ENCODE measurements around the gene KLK11.

DNA sequence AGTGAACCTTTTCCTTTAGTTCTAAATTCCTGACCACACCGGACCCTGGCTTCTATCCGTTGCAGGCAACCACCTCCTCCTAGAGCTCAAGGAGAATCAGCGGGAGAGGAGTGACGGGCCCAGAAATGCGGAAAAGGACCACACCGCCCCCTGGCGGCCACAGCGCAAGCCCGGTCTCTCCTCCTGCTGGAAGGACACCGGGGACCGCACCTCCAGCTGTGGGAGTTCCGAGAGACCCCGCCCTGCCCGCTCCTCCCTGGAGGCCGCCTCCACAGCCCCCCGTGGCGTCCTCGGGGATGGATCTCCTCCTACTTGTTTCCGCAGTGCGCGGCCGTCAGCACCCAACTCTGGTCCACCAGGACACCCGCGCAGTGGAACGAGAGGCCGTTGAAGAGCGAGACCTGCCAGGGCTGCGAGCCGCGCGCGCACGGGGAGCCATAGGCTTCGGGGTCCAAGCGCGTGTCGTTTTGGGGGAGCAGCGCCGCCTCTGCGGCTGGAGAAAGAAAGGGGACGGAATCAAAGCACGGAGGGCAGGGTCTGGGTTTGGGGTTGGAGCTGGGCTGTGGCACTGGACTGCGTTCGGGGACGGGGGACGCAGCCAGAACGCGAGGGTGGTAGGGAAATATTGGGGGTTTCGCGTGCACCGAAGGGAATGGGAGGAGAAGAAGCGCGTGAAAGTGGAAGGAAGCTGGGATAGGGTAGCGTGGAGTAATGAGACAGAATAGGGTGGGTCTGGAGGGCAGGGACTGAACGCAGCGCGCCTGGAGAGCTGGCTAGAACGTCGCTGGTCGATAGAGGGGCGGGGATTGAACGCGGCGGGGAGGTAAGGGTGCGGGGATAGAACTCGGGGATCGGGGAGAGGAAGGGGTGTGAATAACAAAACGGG, 9.4 kb downstream of the KLK11 start:
- TF ChIP-seq POLR2A (IDR thresholded peaks at IDR 0.05) (no peak), POLR2AphosphoS5 (IDR thresholded peaks at IDR 0.05) (peak in 1 of 3 donors; percentile 56)
- TF ChIP-seq, protein P1, sequence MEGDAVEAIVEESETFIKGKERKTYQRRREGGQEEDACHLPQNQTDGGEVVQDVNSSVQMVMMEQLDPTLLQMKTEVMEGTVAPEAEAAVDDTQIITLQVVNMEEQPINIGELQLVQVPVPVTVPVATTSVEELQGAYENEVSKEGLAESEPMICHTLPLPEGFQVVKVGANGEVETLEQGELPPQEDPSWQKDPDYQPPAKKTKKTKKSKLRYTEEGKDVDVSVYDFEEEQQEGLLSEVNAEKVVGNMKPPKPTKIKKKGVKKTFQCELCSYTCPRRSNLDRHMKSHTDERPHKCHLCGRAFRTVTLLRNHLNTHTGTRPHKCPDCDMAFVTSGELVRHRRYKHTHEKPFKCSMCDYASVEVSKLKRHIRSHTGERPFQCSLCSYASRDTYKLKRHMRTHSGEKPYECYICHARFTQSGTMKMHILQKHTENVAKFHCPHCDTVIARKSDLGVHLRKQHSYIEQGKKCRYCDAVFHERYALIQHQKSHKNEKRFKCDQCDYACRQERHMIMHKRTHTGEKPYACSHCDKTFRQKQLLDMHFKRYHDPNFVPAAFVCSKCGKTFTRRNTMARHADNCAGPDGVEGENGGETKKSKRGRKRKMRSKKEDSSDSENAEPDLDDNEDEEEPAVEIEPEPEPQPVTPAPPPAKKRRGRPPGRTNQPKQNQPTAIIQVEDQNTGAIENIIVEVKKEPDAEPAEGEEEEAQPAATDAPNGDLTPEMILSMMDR (IDR thresholded peaks at IDR 0.05), result peak; percentile 76 to 96 (median 78)
